Trophoblast cell (in vitro differentiated cells and primary cell): ENCODE measurements around the gene PLPP4.
"Not testable (repeated sequence)": the region's sequence is repeated elsewhere in the genome, so short reads cannot be mapped to it uniquely, and the experiment has no call there.

Experiments used
- DNase-seq, 2 donors: peaks; one replicate each; pipeline ENCODE4 v3.0.0-alpha.2; 2016
- H2AFZ ChIP-seq: 2 replicates; pipeline ENCODE4 v1.6.1; 2013; ENCODE audit warnings: low read length, moderate library complexity, mild to moderate bottlenecking; ENCODE audit not compliant: insufficient read depth, poor library complexity
- H2AK5ac ChIP-seq: 2 replicates; pipeline ENCODE4 v1.6.1; 2013; ENCODE audit warnings: mild to moderate bottlenecking, low read length
- H2BK120ac ChIP-seq: 2 replicates; pipeline ENCODE4 v1.6.1; 2013; ENCODE audit warnings: low read length, mild to moderate bottlenecking, moderate library complexity; ENCODE audit not compliant: insufficient read depth, poor library complexity
- H2BK12ac ChIP-seq: 2 replicates; pipeline ENCODE4 v1.6.1; 2013; ENCODE audit warnings: mild to moderate bottlenecking, low read length, moderate library complexity
- H2BK5ac ChIP-seq: 2 replicates; pipeline ENCODE4 v1.6.1; 2013; ENCODE audit warnings: low read length, low read depth, moderate library complexity, mild to moderate bottlenecking; ENCODE audit not compliant: poor library complexity
- H3K14ac ChIP-seq: 2 replicates; pipeline ENCODE4 v1.6.1; 2013; ENCODE audit warnings: mild to moderate bottlenecking, low read length
- H3K18ac ChIP-seq: 2 replicates; pipeline ENCODE4 v1.6.1; 2013; ENCODE audit warnings: mild to moderate bottlenecking, low read length
- H3K23ac ChIP-seq: 2 replicates; pipeline ENCODE4 v1.6.1; 2013; ENCODE audit warnings: low read length
- H3K27ac ChIP-seq: 2 replicates; pipeline ENCODE4 v1.5.1; 2013; ENCODE audit warnings: low read depth, mild to moderate bottlenecking, inconsistent platforms, low read length, moderate library complexity
- H3K27me3 ChIP-seq: 2 replicates; pipeline ENCODE4 v1.6.1; 2013; ENCODE audit warnings: inconsistent platforms, mild to moderate bottlenecking, low read length, moderate library complexity; ENCODE audit not compliant: insufficient read depth
- H3K36me3 ChIP-seq, 2 experiments: 1 replicate in 1 of 2; 2 replicates in 1 of 2; pipeline ENCODE4 v1.6.1; 2013; ENCODE audit warnings: low read length in 2 of 2, mild to moderate bottlenecking in 2 of 2, moderate library complexity in 1 of 2; ENCODE audit not compliant: insufficient read depth in 2 of 2, control insufficient read depth in 1 of 2
- H3K4ac ChIP-seq: 2 replicates; pipeline ENCODE4 v1.6.1; 2013; ENCODE audit warnings: low read depth, mild to moderate bottlenecking, low read length, moderate library complexity
- H3K4me1 ChIP-seq, 2 experiments: 1 replicate in 1 of 2; 2 replicates in 1 of 2; pipeline ENCODE4 v1.6.1; 2013; ENCODE audit warnings: low read length in 2 of 2, mild to moderate bottlenecking in 2 of 2, moderate library complexity in 1 of 2; ENCODE audit not compliant: insufficient read depth in 2 of 2, control insufficient read depth in 1 of 2
- H3K4me2 ChIP-seq: 2 replicates; pipeline ENCODE4 v1.6.1; 2013; ENCODE audit warnings: inconsistent platforms, mild to moderate bottlenecking, low read length, moderate library complexity
- H3K4me3 ChIP-seq: 2 replicates; pipeline ENCODE4 v1.5.1; 2013; ENCODE audit warnings: mild to moderate bottlenecking, low read depth, low read length, inconsistent platforms
- H3K79me1 ChIP-seq: one replicate; pipeline ENCODE4 v1.6.1; 2013; ENCODE audit warnings: low read length
- H3K79me2 ChIP-seq: 2 replicates; pipeline ENCODE4 v1.6.1; 2013; ENCODE audit warnings: low read length, mild to moderate bottlenecking; ENCODE audit not compliant: control insufficient read depth, insufficient read depth, poor library complexity
- H3K9ac ChIP-seq: 2 replicates; pipeline ENCODE4 v1.6.1; 2013; ENCODE audit warnings: mild to moderate bottlenecking, low read length
- H3K9me3 ChIP-seq: 2 replicates; pipeline ENCODE4 v1.6.1; 2013; ENCODE audit warnings: low read depth, mild to moderate bottlenecking, control low read depth, inconsistent platforms, low read length; ENCODE audit not compliant: insufficient read depth
- H4K12ac ChIP-seq: 2 replicates; pipeline ENCODE4 v1.6.1; 2013; ENCODE audit warnings: low read depth, mild to moderate bottlenecking, low read length, moderate library complexity
- H4K8ac ChIP-seq: 2 replicates; pipeline ENCODE4 v1.6.1; 2013; ENCODE audit warnings: low read depth, mild to moderate bottlenecking, low read length, moderate library complexity
- H4K91ac ChIP-seq: one replicate; pipeline ENCODE4 v1.6.1; 2013; ENCODE audit warnings: low read depth, mild to moderate bottlenecking, low read length, moderate library complexity
- WGBS: extraction: QIAGEN DNeasy Blood & Tissue Kit; methylation state at CpG from one replicate; pipeline ENCODE4 v1.1.7; 2013; ENCODE audit warnings: missing lambda C conversion rate; ENCODE audit not compliant: insufficient read length, insufficient coverage; ENCODE audit errors: extremely low coverage; 5-methylcytosine and 5-hydroxymethylcytosine counted together

Gene PLPP4

GRCh38 chr10:120495226-120496009 lies 38.4 kb downstream of the PLPP4 start:
- H3K79me2 ChIP-seq, result no peaks in the 10 kb centered on the region
- H3K23ac ChIP-seq, result no peak overlapping the region
- no peak overlapping the region for H3K14ac ChIP-seq
- no peak overlapping the region for H3K4ac ChIP-seq
- peaks cover 2 to 3% of the 10 kb centered on the region in 2 experiments for H3K4me1 ChIP-seq
- H2AK5ac ChIP-seq, result no peak overlapping the region
- no peak overlapping the region for H4K91ac ChIP-seq
- H3K27me3 ChIP-seq, result no peaks in the 10 kb centered on the region
- no peak for DNase-seq
- H3K4me3 ChIP-seq, result no peak overlapping the region
- H2AFZ ChIP-seq, result no peak overlapping the region
- H3K79me1 ChIP-seq, result no peaks in the 10 kb centered on the region
- H4K12ac ChIP-seq, result no peak overlapping the region
- no peaks in the 10 kb centered on the region for H3K9me3 ChIP-seq
- H4K8ac ChIP-seq, result no peak overlapping the region
- H3K4me2 ChIP-seq, result no peak overlapping the region
- H2BK120ac ChIP-seq, result no peak overlapping the region
- H3K18ac ChIP-seq, result no peak overlapping the region
- H3K36me3 ChIP-seq, result no peaks in the 10 kb centered on the region
- no peak overlapping the region for H2BK12ac ChIP-seq
- H3K27ac ChIP-seq, result no peak overlapping the region
- no peak overlapping the region for H2BK5ac ChIP-seq
- no CpG with 5 or more reads among the region's 5 CpGs for WGBS
- no peak overlapping the region for H3K9ac ChIP-seq

GRCh38 chr10:120499883-120500282 lies 42.9 kb downstream of the PLPP4 start:
- Histone ChIP-seq H3K4me1 (peaks cover under 1 to 2% of the 10 kb centered on the region in 2 experiments), H3K4me3 (no peak overlapping the region), H2BK5ac (no peak overlapping the region), H3K23ac (no peak overlapping the region), H2BK120ac (no peak overlapping the region), H3K79me1 (no peaks in the 10 kb centered on the region), H3K36me3 (no peaks in the 10 kb centered on the region), H4K91ac (no peak overlapping the region), H4K12ac (no peak overlapping the region), H3K18ac (no peak overlapping the region), H3K9ac (no peak overlapping the region), H3K4ac (no peak overlapping the region), H3K4me2 (no peak overlapping the region), H2BK12ac (no peak overlapping the region), H2AK5ac (no peak overlapping the region), H3K14ac (no peak overlapping the region), H3K27ac (no peak overlapping the region), H3K79me2 (no peaks in the 10 kb centered on the region), H3K27me3 (no peaks in the 10 kb centered on the region), H2AFZ (no peak overlapping the region), H3K9me3 (no peaks in the 10 kb centered on the region), H4K8ac (no peak overlapping the region)
- no CpG with 5 or more reads among the region's 3 CpGs for WGBS
- DNase-seq, result no peak

DNA sequence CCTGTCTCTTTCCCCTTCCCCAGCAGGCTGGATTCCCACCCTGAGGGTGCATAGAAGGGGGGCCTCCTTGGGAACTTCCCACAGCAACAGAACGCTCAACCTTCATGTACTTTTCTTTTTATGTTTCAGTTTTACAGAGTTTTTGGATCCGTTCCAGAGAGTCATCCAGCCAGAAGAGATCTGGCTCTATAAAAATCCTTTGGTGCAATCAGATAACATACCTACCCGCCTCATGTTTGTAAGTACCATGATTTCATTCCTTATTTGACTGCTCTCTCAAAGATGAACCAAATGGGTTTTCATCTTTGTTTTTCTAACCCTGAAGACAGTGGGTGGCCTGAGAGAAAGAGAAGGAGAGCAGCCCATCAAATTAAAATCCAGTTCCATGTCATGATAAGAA lies 46.7 kb downstream of the PLPP4 start:
- Histone ChIP-seq H2BK12ac (no peak overlapping the region), H3K18ac (no peak overlapping the region), H4K91ac (no peak overlapping the region), H3K14ac (no peak overlapping the region), H3K27me3 (no peaks in the 10 kb centered on the region), H2AK5ac (no peak overlapping the region), H3K9ac (no peak overlapping the region), H3K36me3 (no peaks in the 10 kb centered on the region), H3K9me3 (peaks cover 2% of the 10 kb centered on the region), H3K4ac (no peak overlapping the region), H3K23ac (no peak overlapping the region), H3K4me2 (no peak overlapping the region), H4K12ac (no peak overlapping the region), H4K8ac (no peak overlapping the region), H3K27ac (no peak overlapping the region), H2BK120ac (no peak overlapping the region), H3K79me2 (no peaks in the 10 kb centered on the region), H3K79me1 (no peaks in the 10 kb centered on the region), H2AFZ (no peak overlapping the region), H2BK5ac (no peak overlapping the region), H3K4me1 (peaks cover 2 to 4% of the 10 kb centered on the region in 2 experiments), H3K4me3 (no peak overlapping the region)
- no CpG with 5 or more reads among the region's 3 CpGs for WGBS
- DNase-seq, result no peak

- not testable (repeated sequence) for H2AK5ac ChIP-seq, H3K9me3 ChIP-seq, H3K18ac ChIP-seq, H4K91ac ChIP-seq, H3K4me1 ChIP-seq, H3K27ac ChIP-seq, H3K79me2 ChIP-seq, H4K8ac ChIP-seq, H4K12ac ChIP-seq, H3K27me3 ChIP-seq, H3K23ac ChIP-seq, H3K9ac ChIP-seq, H3K36me3 ChIP-seq, DNase-seq, H3K79me1 ChIP-seq, H2BK120ac ChIP-seq, H3K4me2 ChIP-seq, H2AFZ ChIP-seq, H2BK12ac ChIP-seq, H3K14ac ChIP-seq, H3K4ac ChIP-seq, H3K4me3 ChIP-seq
- H2BK5ac ChIP-seq, result peak overlapping the region; percentile 52
- WGBS, result no CpG with 5 or more reads among the region's 4 CpGs
Observed at GRCh38 chr10:120504227-120504626, 47.2 kb downstream of the PLPP4 start.
